DND-41 (cell line): ENCODE measurements around the gene DENND6B.

Experiments
- ATAC-seq: fragments of 200-7000 bp; cut with Tn5 transposase; 3 replicates; pipeline ENCODE4 v1.9.1; 2021; ENCODE audit warnings: low read depth; ENCODE audit not compliant: insufficient read depth
- DNase-seq: peaks from one replicate; pipeline ENCODE4 v3.0.0-alpha.2; 2020
- H2AFZ ChIP-seq: 2 replicates; pipeline ENCODE4 v1.6.0; 2012; ENCODE audit warnings: low read depth, low read length
- H3K27ac ChIP-seq: 2 replicates; pipeline ENCODE4 v1.5.1; 2012; ENCODE audit warnings: low read length, inconsistent platforms
- H3K27me3 ChIP-seq: fragments of 200-600 bp; sonication (generic); 2 replicates; pipeline ENCODE4 v1.6.0; 2012; ENCODE audit warnings: low read length, mild to moderate bottlenecking, inconsistent platforms; ENCODE audit not compliant: insufficient read depth, poor library complexity
- H3K36me3 ChIP-seq: 2 replicates; pipeline ENCODE4 v1.5.1; 2012; ENCODE audit warnings: low read length, inconsistent platforms; ENCODE audit not compliant: insufficient read depth
- H3K4me1 ChIP-seq: 2 replicates; pipeline ENCODE4 v1.5.1; 2012; ENCODE audit warnings: mild to moderate bottlenecking, low read length; ENCODE audit not compliant: insufficient read depth
- H3K4me2 ChIP-seq: 2 replicates; pipeline ENCODE4 v1.6.0; 2012; ENCODE audit warnings: mild to moderate bottlenecking, moderate library complexity, low read length, inconsistent platforms; ENCODE audit not compliant: insufficient read depth
- H3K4me3 ChIP-seq, 2 experiments: fragments of 200-600 bp in 1 of 2; shearing (Covaris generic) in 1 of 2; 2 replicates each; pipeline ENCODE4 v1.5.1; 2012 to 2016; ENCODE audit warnings: inconsistent platforms in 2 of 2, low read length in 2 of 2, mild to moderate bottlenecking in 2 of 2, low read depth in 1 of 2, moderate library complexity in 1 of 2
- H3K79me2 ChIP-seq: 2 replicates; pipeline ENCODE4 v1.6.0; 2012; ENCODE audit warnings: low read length, inconsistent platforms; ENCODE audit not compliant: insufficient read depth
- H3K9ac ChIP-seq: 2 replicates; pipeline ENCODE4 v1.6.0; 2012; ENCODE audit warnings: low read depth, mild to moderate bottlenecking, inconsistent platforms, low read length, moderate library complexity
- H3K9me3 ChIP-seq: 2 replicates; pipeline ENCODE4 v1.5.1; 2012; ENCODE audit warnings: low read length, moderate library complexity, mild to moderate bottlenecking, inconsistent platforms; ENCODE audit not compliant: insufficient read depth, severe bottlenecking
- H4K20me1 ChIP-seq: 2 replicates; pipeline ENCODE4 v1.6.0; 2012; ENCODE audit warnings: low read length; ENCODE audit not compliant: insufficient read depth
- CTCF ChIP-seq: IDR thresholded peaks from 2 replicates; pipeline ENCODE4 v1.5.1; 2012; ENCODE audit warnings: borderline replicate concordance, low read length, moderate library complexity, mild to moderate bottlenecking; ENCODE audit not compliant: poor library complexity, severe bottlenecking; ENCODE audit errors: extremely low read depth
- EZH2 ChIP-seq: IDR thresholded peaks from 3 replicates; pipeline ENCODE4 v1.6.1; 2012; ENCODE audit warnings: borderline replicate concordance, low read depth, mild to moderate bottlenecking, moderate library complexity, low read length, inconsistent platforms; ENCODE audit not compliant: severe bottlenecking

DENND6B gene

GRCh38 chr22:50293441-50294318 is 33.1 kb downstream of the DENND6B start:
- H3K27ac ChIP-seq = no peak overlapping the region
- no peaks in the 10 kb centered on the region for H3K36me3 ChIP-seq
- DNase-seq = no peak
- no peaks in the 10 kb centered on the region for H3K9me3 ChIP-seq
- no peak overlapping the region for H3K4me2 ChIP-seq
- no peak overlapping the region for H3K4me3 ChIP-seq
- no peak overlapping the region for H2AFZ ChIP-seq
- no peak for TF ChIP-seq CTCF
- TF ChIP-seq EZH2 = no peak
- no peak overlapping the region for H3K9ac ChIP-seq
- peak; percentile 49; the same call in 1 of the 3 replicates for ATAC-seq
- no peaks in the 10 kb centered on the region for H3K27me3 ChIP-seq
- no peaks in the 10 kb centered on the region for H3K79me2 ChIP-seq
- peaks cover 6% of the 10 kb centered on the region for H3K4me1 ChIP-seq
- H4K20me1 ChIP-seq = peaks cover 17% of the 10 kb centered on the region; the same call in 1 of the 2 replicates

- Histone ChIP-seq H3K9me3 (no peaks in the 10 kb centered on the region), H4K20me1 (peaks cover 18% of the 10 kb centered on the region; the same call in 1 of the 2 replicates), H3K4me3 (no peak overlapping the region), H2AFZ (no peak overlapping the region), H3K27ac (no peak overlapping the region), H3K79me2 (no peaks in the 10 kb centered on the region), H3K4me1 (peaks cover 6% of the 10 kb centered on the region), H3K27me3 (no peaks in the 10 kb centered on the region), H3K9ac (no peak overlapping the region), H3K36me3 (no peaks in the 10 kb centered on the region), H3K4me2 (no peak overlapping the region)
- TF ChIP-seq EZH2 (no peak), CTCF (no peak)
- DNase-seq = no peak
- ATAC-seq = 0 out of 3 replicates have a peak, but pooled peaks have one; percentile 32
Measured at GRCh38 chr22:50292643-50293440, 34.0 kb downstream of the DENND6B start.

GRCh38 chr22:50289942-50290630 is 36.7 kb downstream of the DENND6B start:
- H3K27ac ChIP-seq = no peak overlapping the region
- H3K4me1 ChIP-seq = peaks cover 6% of the 10 kb centered on the region
- no peak overlapping the region for H3K9ac ChIP-seq
- DNase-seq = no peak
- no peaks in the 10 kb centered on the region for H3K79me2 ChIP-seq
- no peak overlapping the region for H2AFZ ChIP-seq
- H3K4me3 ChIP-seq = no peak overlapping the region
- H3K27me3 ChIP-seq = no peaks in the 10 kb centered on the region
- no peaks in the 10 kb centered on the region for H3K36me3 ChIP-seq
- no peak for ATAC-seq
- H3K9me3 ChIP-seq = no peaks in the 10 kb centered on the region
- TF ChIP-seq CTCF (no peak), EZH2 (no peak)
- H4K20me1 ChIP-seq = peaks cover 15% of the 10 kb centered on the region; the same call in 1 of the 2 replicates
- no peak overlapping the region for H3K4me2 ChIP-seq
